Ramos (cell line): ENCODE results near the gene LRRC1.

ENCODE experiments used
- in situ Hi-C: fragments of 300-500 bp; cut with MboI; formaldehyde crosslinking; loops from one replicate; pipeline ENCODE4 v1.14.3; 2022; ENCODE audit warnings: low sequenced_read_pairs; ENCODE audit not compliant: unreplicated experiment

LRRC1 gene

DNA sequence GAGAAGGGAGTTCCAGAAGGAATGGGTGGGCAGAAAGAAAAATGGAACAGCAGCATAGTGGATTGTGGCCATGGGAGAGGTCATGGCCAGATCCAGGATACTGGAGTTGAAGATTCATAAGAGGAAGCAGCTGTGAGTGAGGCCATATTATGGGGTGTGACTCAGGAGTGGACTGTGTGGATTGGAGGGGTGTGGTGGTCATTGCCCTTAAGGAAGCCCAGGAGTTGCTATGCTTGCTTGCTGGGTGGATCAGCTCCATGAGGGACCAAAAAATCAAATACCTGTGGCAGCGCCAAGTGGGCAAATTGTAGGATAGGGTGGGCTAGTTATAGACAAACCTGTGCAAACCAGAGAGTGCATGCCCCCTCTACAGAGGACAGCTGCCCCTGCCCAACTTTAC is 18.3 kb downstream of the LRRC1 start:
- in situ Hi-C loops, result no loop called here

DNA sequence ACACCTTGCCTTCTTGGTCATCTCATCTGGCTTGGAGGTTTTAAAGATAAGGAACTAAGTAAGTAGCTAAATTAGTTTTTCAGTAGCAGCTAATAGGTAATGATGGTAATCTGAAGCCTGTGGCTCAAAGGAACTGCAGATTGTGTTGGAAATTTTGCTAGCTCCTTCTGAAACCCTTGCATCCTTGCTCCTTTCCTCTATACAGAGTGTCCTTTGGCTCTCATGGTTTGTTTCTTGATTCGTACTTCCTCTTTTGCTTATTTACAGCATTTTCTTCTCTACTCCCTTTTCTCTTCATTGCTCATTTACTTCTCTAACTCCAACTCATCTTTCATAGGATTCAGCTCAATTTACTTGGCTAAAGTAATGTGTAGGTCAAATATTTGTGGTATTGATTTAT is 19.0 kb downstream of the LRRC1 start:
- in situ Hi-C loops, result no loop called here

GRCh38 chr6:53814353-53814752 is 19.5 kb downstream of the LRRC1 start:
- in situ Hi-C loops, result no loop called here

- in situ Hi-C loops, result no loop called here
Observed at GRCh38 chr6:53815381-53816119, 20.7 kb downstream of the LRRC1 start.

- in situ Hi-C loops, result no loop called here
Observed at GRCh38 chr6:53818858-53819609, 24.2 kb downstream of the LRRC1 start.

DNA sequence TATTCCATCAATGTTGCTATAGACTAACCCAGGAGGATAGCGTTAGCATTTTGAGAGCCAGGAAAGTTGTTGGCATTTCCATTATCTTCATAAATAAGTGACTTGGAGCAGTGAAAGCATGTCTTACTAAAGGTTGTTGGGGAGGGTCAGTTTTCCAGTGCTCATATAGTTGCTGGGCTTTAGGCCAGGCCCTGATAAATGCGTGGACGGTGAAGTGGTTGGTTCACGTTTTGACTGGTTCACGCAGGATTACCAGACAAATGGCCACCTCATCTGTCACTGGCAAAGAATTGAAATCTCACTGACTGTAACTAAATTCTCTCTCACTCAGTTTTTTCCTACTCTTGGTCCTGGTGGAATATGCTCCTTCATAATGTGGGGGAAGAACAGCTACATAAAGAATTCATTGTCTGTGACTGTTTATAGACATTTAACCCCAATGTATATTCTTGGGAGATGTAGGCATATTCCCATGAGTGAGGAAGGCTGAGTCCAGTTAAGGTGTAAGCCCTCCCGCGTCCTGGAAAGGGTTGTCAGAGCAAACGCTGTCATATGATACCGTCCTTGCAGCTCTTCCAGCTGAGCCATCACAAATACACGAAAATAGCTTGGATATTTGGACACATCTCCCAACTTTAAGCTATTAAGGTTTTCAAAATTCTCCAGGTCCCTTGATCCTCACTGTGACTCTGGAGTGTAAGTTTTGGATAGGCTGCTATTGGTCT is 27.8 kb downstream of the LRRC1 start:
- in situ Hi-C loops, result no loop called here

GRCh38 chr6:53824714-53825113 is 29.9 kb downstream of the LRRC1 start:
- in situ Hi-C loops, result no loop called here

- in situ Hi-C loops, result no loop called here
Observed at GRCh38 chr6:53825532-53826321, 30.9 kb downstream of the LRRC1 start.

DNA sequence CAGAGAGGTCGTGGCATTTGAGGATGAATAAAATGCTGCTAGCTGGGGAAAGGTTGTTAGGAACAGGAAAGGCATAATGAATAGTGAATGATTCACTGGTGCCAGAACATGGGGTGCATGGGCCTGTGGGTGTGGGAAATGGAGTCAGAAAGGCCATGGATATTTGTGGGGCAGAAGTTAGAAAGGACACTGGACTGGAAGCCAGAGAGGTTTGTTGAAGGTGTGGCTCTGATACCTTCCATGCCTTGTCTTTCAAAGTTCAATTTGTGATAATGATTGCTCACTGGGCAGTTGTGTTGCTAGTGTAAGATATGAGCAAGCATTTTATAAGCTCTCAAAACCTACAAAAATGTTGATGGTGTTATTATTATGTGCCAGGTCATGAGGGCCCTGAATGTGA is 32.7 kb downstream of the LRRC1 start:
- in situ Hi-C loops, result no loop called here

- in situ Hi-C loops, result no loop called here
Observed at GRCh38 chr6:53828215-53828614, 33.4 kb downstream of the LRRC1 start.

DNA sequence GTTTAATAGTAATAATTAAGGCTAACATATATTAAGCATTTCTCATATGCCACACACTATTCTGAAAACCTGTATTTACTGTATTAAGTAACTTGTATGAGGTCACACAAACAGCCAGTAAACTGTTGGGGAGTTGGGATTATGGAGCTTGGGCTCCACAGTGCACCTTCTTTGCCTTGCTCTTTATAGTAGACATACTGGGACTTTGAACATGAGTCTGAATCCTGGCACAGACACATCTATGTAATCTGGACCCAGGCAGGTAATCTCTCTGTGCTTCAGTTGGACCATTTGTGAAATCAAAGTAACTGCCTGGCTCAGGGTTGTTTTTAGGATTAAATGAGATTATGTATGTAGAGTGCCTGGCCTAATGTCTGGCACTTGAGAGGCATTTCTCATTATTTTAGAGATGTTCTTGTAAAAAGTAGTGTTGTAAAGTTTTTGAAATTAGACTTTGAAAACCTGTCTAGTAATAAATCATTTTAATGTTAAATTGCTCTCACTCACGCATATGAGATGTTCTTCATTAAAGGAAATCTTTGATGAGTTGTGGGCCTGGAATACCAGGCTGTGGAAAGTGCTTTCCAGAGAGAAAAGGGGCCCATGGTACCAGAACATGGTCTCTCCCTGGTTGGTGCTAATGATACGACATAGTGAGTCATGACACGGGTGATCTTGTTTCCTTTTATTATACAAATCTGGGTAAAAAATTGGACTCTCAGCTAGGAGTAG is 34.3 kb downstream of the LRRC1 start:
- in situ Hi-C loops, result no loop called here

GRCh38 chr6:53829698-53830221 is 35.0 kb downstream of the LRRC1 start:
- in situ Hi-C loops, result no loop called here

DNA sequence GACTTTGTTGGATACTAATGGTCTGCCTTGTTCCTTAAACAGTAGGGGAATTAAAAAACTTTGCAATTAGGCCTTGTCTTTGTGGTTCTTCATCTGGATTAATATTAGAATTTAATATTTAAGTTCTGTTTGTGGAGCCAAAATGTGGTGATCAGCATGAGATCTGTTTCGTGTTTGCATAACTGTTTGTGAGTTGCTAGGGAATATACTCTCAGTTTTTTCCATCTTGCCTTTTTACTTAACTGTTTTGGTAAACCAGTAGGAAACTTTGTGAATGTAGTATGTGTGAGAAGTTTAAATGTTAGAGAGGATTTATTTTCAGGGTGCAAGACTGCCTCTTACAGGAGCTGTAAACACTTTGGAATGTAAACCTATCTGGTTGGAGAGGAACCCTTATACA is 35.6 kb downstream of the LRRC1 start:
- in situ Hi-C loops, result no loop called here

GRCh38 chr6:53831081-53831869 is 36.5 kb downstream of the LRRC1 start:
- in situ Hi-C loops, result no loop called here

- in situ Hi-C loops, result no loop called here
Observed at GRCh38 chr6:53831936-53832660, 37.3 kb downstream of the LRRC1 start.

DNA sequence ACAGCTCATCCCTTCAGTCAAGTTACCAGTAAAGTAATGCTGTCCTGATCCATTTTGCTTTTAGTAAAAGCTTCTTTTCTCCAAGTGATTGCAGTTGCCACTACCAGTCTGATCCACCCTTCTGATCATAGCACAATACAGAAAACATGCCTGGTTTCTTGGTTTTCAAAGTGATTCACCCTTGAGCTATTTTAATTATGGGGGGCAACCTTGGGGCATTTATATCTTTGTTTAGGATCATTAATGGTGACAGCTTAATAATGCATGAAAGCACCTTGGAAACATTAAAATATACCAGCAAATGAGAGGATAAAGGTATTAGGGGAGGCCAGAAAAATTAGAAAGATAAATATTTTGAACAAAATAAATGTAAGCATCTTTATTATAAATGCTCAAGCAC is 38.4 kb downstream of the LRRC1 start:
- in situ Hi-C loops, result no loop called here

- in situ Hi-C loops, result no loop called here
Observed at GRCh38 chr6:53834132-53834531, 39.3 kb downstream of the LRRC1 start.
